Measurements from ENCODE around the gene WNT7A. TPM values are rescaled to one million over a fixed set of nuclear protein-coding genes. Genes with fewer than 3 reads are reported as not detected.

Gene WNT7A
- total RNA-seq, 1 donor from 2014 or later, result 10.3 TPM

DNA sequence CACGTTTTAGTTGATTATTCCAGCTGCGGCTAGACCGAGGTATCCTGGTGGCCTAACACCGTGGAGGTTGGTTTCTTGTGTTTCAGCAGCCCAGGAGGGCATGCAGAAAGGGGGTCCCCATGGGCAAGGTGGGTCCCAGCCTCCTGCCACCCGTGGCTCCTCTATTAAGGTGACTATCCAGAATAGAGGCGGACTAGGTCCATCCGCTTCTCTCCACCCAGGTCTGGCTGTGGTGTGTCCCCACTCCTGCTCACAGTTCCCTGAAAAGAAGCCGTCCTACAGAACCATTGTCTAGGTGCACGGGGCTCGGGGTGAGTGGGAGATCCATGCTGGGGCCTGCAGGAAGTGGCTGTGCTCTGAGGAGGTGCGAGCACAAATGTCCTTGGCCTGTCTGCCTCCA lies 81.5 kb downstream of the WNT7A start:
- H3K4me3 ChIP-seq (ENCODE audit: low read depth, low read length), result no peak overlapping the region
- TF ChIP-seq, protein P1, sequence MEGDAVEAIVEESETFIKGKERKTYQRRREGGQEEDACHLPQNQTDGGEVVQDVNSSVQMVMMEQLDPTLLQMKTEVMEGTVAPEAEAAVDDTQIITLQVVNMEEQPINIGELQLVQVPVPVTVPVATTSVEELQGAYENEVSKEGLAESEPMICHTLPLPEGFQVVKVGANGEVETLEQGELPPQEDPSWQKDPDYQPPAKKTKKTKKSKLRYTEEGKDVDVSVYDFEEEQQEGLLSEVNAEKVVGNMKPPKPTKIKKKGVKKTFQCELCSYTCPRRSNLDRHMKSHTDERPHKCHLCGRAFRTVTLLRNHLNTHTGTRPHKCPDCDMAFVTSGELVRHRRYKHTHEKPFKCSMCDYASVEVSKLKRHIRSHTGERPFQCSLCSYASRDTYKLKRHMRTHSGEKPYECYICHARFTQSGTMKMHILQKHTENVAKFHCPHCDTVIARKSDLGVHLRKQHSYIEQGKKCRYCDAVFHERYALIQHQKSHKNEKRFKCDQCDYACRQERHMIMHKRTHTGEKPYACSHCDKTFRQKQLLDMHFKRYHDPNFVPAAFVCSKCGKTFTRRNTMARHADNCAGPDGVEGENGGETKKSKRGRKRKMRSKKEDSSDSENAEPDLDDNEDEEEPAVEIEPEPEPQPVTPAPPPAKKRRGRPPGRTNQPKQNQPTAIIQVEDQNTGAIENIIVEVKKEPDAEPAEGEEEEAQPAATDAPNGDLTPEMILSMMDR (conservative IDR thresholded peaks at IDR 0.05; ENCODE audit: low read depth, low read length), result no peak
- no peak for DNase-seq (ENCODE audit: low read depth)

DNA sequence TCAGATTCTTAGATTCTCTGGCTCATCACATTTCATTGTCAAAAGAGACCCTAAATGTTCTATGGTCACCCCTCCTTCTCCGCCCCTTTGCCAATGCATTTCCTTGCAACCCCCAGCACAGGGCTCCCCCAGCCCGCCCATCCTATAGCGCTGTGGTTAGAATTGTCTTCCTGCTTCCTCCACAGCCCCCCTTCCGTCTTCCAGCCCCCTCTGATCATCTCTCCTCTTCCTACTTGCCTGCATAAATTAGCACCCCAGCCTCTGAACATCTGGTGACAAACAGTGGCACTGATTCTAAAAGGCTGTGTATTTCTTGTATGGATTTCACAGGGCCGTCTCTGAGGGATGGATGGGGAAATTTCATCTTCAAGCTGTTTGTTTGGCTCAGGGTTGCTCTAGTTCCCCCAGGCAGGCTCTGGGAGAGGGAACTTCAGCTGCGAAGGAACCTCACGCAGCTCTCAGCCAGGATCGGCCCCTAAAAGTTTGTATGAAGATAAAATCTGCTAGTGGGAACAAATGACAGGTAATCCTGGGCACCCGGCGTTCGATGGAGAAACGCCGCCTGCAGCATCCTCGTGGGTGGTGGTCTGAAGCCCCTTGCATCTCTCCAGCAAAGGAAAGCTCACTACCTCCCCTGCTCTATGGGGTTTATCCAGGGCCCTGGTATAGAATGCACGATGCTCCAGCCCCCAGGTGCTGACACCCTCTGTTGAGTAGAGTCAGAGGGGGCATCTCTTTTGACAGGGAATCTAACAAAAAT lies 83.0 kb downstream of the WNT7A start:
- DNase-seq (ENCODE audit: low read depth), result no peak
- TF ChIP-seq, protein P1 (conservative IDR thresholded peaks at IDR 0.05; ENCODE audit: low read depth, low read length), result no peak
- H3K4me3 ChIP-seq (ENCODE audit: low read depth, low read length), result no peak overlapping the region

DNA sequence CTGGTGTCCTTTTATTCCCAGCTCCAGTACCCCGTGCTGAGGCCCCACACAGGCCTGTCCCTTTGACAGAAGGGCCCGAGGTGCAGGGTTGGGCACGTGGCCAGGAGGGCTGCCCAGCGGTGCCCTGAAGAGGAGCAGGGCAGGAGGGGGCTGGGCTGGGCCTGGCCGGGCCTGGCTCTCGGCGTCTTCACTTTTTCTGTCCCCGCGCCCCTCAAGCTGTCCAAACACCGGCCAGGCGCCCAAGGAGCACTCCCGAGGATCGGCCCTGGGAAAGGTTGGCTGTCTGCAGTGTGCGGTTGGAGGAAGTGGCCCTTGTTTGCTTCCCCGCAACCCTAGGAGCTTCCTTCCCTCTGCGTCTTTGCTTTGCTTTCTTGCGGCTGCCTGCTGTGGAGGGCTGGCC lies 84.1 kb downstream of the WNT7A start:
- TF ChIP-seq, protein P1 (conservative IDR thresholded peaks at IDR 0.05; ENCODE audit: low read depth, low read length), result no peak
- DNase-seq (ENCODE audit: low read depth), result no peak
- H3K4me3 ChIP-seq (ENCODE audit: low read depth, low read length), result no peak overlapping the region

DNA sequence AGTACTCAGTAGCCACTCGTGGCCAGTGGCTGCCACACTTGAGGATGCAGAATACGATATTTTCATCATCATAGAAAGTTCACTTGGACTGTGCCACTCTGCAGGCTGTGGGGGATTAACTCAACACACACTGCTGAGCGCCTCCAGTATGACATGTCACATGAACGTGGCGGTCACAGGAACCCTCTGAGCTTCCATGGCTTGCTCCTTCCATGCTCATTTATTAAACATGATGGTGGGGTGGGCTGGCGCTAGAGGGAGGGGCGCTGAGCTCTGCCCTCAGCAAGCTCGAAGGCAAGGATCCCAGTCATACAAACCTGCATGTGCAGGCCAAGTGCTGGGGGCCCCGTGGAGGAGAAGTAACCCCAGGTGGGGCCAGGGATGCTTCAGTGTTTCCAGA lies 85.5 kb downstream of the WNT7A start:
- H3K4me3 ChIP-seq (ENCODE audit: low read depth, low read length), result no peak overlapping the region

DNA sequence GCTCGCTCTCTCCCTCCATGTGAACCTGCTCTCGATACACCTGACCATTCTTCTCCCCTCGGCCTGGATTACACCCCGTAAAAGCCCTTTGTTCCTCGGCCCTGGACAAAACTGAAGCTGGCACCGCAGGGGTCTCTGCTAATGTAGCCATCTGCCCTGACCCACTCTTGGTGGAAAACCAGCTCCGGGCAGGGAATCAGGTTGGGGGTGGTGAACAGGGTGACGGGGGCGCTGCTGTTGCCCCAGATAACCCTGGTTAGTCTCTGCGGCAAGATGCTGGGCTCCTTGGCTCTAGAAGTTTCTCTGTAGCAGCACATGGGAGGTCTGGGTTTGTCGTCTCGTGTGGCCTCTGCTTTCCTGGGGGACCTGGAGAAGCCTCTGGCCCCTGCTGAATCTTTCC lies 86.4 kb downstream of the WNT7A start:
- TF ChIP-seq, protein P1 (conservative IDR thresholded peaks at IDR 0.05; ENCODE audit: low read depth, low read length), result no peak
- no peak overlapping the region for H3K4me3 ChIP-seq (ENCODE audit: low read depth, low read length)
- no peak for DNase-seq (ENCODE audit: low read depth)

More for the DNA sequence above, 85.5 kb downstream of the WNT7A start:
- DNase-seq (ENCODE audit: low read depth), result no peak
- TF ChIP-seq, protein P1 (conservative IDR thresholded peaks at IDR 0.05; ENCODE audit: low read depth, low read length), result no peak

DNA sequence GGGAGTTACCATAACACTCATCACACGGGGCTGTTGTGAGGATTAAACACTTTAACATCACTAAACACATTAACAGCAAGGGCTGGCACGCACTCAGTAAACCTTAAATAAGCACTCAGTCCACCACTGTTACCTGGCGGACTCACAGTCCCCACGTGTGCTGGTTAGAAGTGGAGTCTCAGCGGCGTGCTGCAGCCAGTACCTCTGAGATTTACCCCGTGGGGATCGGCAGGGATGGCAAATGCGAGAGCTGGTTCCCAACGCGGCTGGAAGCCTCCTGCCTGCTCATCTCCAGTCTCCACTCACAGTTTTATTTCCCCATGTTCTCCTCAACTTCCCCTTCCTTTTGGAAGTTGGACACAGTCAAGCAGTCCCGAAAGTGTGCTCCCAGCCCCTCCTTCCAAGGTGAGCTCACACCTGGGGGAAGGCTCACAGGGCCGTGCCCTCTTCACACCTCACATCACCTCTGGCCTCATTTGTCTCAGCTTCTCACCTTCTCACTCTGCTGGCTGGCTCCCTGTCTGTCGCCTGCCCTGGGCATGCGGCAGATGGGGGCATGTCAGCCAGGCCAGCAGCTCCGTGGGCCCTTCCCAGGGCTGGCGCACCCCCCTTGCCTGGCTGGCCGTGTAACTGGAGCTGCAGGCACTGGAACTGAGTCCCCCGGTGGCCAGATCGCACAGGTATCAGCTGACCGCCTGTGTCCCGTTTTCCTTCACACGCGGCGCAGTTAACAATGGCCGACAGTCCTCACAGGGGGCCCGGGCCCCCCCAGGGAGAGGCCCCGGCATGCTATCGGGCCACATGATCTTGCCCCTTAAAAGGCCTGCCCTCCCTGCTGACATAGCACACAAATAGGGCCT lies 87.1 kb downstream of the WNT7A start:
- DNase-seq (ENCODE audit: low read depth), result no peak
- H3K4me3 ChIP-seq (ENCODE audit: low read depth, low read length), result no peak overlapping the region
- TF ChIP-seq, protein P1 (conservative IDR thresholded peaks at IDR 0.05; ENCODE audit: low read depth, low read length), result no peak

Measured in epithelial cell of proximal tubule (primary cell).